Adipose tissue (tissue), 3 donors: Measurements from ENCODE around the gene TJP1. TPM values are rescaled to one million over a fixed set of nuclear protein-coding genes. Genes with fewer than 3 reads are reported as not detected.
"Not testable (repeated sequence)": the region's sequence is repeated elsewhere in the genome, so short reads cannot be mapped to it uniquely, and the experiment has no call there.

ENCODE experiments used
- H3K27ac ChIP-seq: one replicate; pipeline ENCODE4 v1.5.1; 2013; ENCODE audit warnings: low read depth, low read length
- WGBS, 3 donors: extraction: QIAGEN DNeasy Blood & Tissue Kit; methylation state at CpG; one replicate each; pipeline ENCODE4 v1.1.7; 2013; 5-methylcytosine and 5-hydroxymethylcytosine counted together
- polyA plus RNA-seq, 3 donors: library from polyadenylated mRNA; stranded (reverse); fragments of 200-250 nt; gene quantifications; one replicate each; pipeline ENCODE4 v1.2.3, GENCODE V29; 2013
- donor health status: healthy with polysubstance abuse.
- donor health status: Bipolar disorder and iron deficiency.
- donor health status: healthy.

The TJP1 gene
- polyA plus RNA-seq, 3 donors: 15.3 to 23.4 (median 22.7) TPM

- H3K27ac ChIP-seq: no peak overlapping the region
- 61 to 75% (median 62%) methylated on average over 13 of the region's 13 CpGs for WGBS, 3 donors
Measured at GRCh38 chr15:29665444-29666003, 156.7 kb downstream of the TJP1 start.

DNA sequence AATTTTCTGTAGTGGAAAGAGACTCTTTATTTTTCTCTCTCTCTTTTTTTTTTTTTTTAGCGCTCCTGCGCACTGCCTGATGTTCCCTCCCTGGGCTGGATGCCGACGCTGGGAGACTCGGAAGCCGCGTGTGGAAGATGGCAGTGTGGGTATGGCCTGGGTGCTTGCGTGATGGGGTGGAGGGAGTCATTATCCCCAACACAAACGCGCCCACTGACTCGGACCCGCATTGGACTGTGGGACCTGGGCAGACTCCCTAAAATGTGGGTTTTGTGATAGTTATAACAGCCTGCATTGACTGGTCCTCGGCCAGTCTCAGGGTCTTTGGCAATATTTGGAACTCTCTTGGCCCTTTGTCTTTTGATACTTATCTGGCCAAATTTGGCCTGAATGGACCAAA is 157.9 kb downstream of the TJP1 start:
- WGBS, 3 donors: 77 to 85% (median 83%) methylated on average over 13 of the region's 13 CpGs
- H3K27ac ChIP-seq: no peak overlapping the region

DNA sequence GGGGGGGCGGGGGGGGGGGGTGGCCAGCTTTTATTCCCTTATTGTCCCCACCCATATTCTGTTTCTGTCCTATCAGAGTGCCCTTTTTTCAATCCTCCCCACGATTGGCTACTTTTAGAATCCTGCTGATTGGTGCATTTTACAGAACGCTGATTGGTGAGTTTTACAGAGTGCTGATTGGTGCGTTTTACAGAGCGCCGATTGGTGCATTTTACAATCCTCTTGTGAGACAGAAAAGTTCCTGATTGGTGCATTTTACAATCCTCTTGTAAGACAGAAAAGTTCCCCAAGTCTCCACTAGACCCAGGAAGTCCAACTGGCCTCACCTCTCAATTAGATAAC is 164.8 kb downstream of the TJP1 start:
- WGBS, 3 donors: 85 to 93% (median 85%) methylated on average over 6 of the region's 6 CpGs
- H3K27ac ChIP-seq: not testable (repeated sequence)

DNA sequence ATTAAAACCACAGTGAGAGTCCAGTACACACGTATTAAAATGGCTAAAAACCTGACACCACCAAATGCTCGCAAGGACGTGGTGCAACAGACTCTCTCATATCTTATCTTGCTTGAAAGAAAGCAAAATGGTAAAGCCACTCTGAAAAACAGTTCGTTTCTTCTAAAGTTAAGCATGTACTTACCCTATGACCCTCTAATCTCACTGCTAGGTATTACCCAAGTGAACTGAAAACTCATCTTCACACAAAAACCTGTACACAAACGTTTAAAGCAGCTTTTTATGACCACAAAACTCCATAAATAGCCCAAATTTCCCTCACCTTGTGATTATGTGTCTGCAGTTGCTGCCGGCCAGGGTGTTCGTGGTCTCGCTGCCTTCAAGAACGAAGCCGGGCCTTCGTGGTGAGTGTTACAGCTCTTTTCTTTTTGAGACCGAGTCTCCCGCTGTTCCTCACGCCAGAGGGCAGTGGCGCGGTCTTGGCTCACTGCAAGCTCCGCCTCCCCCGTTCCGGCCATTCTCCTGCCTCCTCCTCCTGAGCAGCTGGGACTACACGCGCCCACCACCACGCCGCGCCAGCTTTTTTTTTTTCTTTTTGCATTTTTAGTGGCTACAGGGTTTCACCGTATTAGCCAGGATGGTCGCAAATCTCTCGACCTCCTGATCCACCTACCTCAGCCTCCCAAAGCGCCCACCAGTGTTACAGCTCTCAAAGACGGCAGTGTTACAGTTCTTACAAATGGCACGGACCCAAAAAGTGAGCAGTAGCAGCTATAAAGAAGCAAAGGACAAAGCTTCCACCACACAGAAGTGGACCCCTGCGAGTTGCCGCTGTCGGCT is 165.4 kb downstream of the TJP1 start:
- WGBS, 3 donors: 82 to 85% (median 84%) methylated on average over 33 of the region's 33 CpGs
- no peak overlapping the region for H3K27ac ChIP-seq

DNA sequence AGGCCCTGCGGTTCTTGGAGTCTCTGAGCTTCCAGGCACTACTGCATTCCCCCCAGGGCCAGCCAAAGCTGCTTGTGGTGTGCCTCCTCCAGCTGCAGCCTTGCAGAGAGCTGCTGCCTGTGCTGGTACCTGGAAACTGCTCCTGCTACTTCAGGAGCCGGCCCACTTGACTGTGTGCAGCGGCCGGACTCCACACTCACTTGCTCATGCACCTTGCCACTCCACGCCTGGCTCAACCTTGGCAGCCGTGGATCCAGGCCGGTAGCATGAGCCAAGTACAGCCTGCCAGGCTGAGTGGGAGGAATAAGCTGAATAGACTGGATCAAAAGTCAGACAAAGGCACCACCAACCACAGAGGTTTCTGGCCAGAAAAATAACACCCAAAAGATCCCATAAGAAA is 169.7 kb downstream of the TJP1 start:
- WGBS, 3 donors: 83 to 88% (median 84%) methylated on average over 7 of the region's 7 CpGs
- no peak overlapping the region for H3K27ac ChIP-seq

DNA sequence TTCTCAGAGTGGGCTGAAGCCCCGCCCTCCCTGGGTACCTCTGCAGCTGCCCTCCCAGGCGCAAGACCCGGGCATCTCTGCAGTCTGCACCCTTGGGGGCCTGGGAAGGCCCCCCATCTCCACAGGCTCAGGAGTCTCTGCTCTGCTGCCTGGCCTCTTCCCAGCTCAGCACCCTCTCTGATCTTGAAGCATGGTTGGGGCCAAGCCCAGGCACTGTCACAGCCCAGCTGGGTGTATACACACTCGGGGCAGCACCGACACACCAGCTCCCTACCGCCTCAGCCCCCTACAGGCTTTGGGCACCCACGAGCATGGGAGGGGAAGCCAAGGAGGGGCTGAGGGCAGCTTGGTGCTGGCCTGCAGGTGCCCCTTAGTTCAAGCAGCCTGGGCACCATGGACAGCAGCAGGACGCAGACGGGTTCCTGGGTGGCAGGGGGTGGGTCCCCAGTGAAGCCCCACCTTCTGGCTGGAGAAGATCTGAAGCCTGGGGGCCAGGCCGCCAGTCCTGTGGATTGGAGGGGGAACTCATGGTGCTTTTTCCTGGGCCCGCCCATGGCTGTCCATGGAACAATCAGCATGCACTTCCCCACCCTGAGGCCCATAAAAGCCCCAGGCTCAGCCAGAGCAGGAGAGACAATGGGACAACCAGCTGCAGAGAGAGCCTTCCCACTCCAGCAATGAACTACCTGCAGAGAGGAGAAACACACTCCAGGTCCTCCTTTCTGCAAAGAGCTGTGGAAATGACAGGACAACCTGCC is 170.6 kb downstream of the TJP1 start:
- WGBS, 3 donors: 89 to 91% (median 89%) methylated on average over 10 to 11 of the region's 11 CpGs
- no peak overlapping the region for H3K27ac ChIP-seq
